ENCODE results near the gene SPAG16. TPM values are rescaled to one million over a fixed set of nuclear protein-coding genes. Genes with fewer than 3 reads are reported as not detected.

Gene SPAG16
- total RNA-seq, 1 experiment from 2014 or later = 17.3 TPM

DNA sequence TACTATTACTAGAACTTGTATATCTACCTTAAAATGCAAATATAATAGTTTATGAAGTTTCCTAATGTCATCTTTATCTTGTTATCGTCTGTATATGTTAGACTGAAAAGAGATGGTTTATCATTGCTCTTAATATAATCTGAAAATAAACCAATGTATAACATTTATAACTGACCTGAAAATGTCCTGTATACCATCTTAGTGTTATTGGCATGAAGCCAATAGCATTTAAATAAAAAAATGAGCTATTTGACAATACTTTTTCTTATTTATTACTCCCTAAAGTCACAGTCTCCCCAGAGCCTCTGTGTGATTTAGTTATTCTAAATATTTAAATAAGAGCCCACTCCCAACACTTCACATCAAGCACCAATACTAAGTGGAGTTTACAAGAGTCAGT, 1128.4 kb downstream of the SPAG16 start:
- Mint-ChIP-seq H3K36me3 (ENCODE audit: insufficient read depth in 1 of 3, low read depth in 3 of 3) (no peaks in the 10 kb centered on the region), H3K9me3 (no peaks in the 10 kb centered on the region), H3K4me3 (no peak overlapping the region), H3K27ac (no peak overlapping the region), H3K27me3 (ENCODE audit: low read depth) (peaks cover 12% of the 10 kb centered on the region; the same call in 1 of the 2 replicates), H3K4me1 (peaks cover 0 to 3% of the 10 kb centered on the region in 2 experiments; a peak in 1 of 4 replicates)
- H3K18ac ChIP-seq (ENCODE audit: insufficient read length, low read depth, low read length) = no peak overlapping the region
- no peak overlapping the region for H3K56ac ChIP-seq (ENCODE audit: insufficient read length, low read depth, low read length)
- no peak overlapping the region for H3K23ac ChIP-seq (ENCODE audit: insufficient read length, low read depth, low read length)
- H3K4me1 ChIP-seq (ENCODE audit: insufficient read depth, low read length) = no peaks in the 10 kb centered on the region
- H3T11ph ChIP-seq (ENCODE audit: low read length) = no peak overlapping the region
- H2AK5ac ChIP-seq (ENCODE audit: insufficient read length, low read length) = no peak overlapping the region
- no peak overlapping the region for H3K14ac ChIP-seq (ENCODE audit: insufficient read depth, low read length)
- no peaks in the 10 kb centered on the region for H3K27me3 ChIP-seq (ENCODE audit: insufficient read depth, low read length)
- TF ChIP-seq CTCF (conservative IDR thresholded peaks at IDR 0.05) = no peak
- no peak for DNase-seq
- H4K20me1 ChIP-seq (ENCODE audit: control insufficient read depth, insufficient read depth, insufficient read length) = no peaks in the 10 kb centered on the region
- H4K8ac ChIP-seq (replicated peaks; ENCODE audit: insufficient read length, low read depth, low read length) = no peak overlapping the region
- H3K79me1 ChIP-seq (ENCODE audit: insufficient read depth, low read depth, low read length, poor library complexity, severe bottlenecking) = no peaks in the 10 kb centered on the region
- H4K5ac ChIP-seq (ENCODE audit: insufficient read length, low read depth, low read length) = no peak overlapping the region
- H3K27ac ChIP-seq (ENCODE audit: insufficient read length, low read depth, low read length) = no peak overlapping the region
- no peak overlapping the region for H2BK15ac ChIP-seq (ENCODE audit: low read depth, low read length)
- no peak overlapping the region for H2BK120ac ChIP-seq (ENCODE audit: low read depth, low read length, poor library complexity, severe bottlenecking)
- H3K4ac ChIP-seq (ENCODE audit: low read depth, low read length) = no peak overlapping the region
- no CpG with 5 or more reads among the region's 1 CpG for WGBS (ENCODE audit: extremely low coverage, insufficient read length, low lambda C conversion rate)
- H2BK12ac ChIP-seq (ENCODE audit: insufficient read length, low read depth, low read length) = no peak overlapping the region
- no peak overlapping the region for H3K9ac ChIP-seq (ENCODE audit: extremely low read depth, insufficient read length, low read length)
- H3K4me2 ChIP-seq (ENCODE audit: insufficient read depth, insufficient read length, low read length) = no peak overlapping the region
- H3K23me2 ChIP-seq (ENCODE audit: insufficient read length, low read depth, low read length, poor library complexity, severe bottlenecking) = no peaks in the 10 kb centered on the region
- no peaks in the 10 kb centered on the region for H3K9me3 ChIP-seq (ENCODE audit: control insufficient read depth, low read depth, low read length)
- H2AFZ ChIP-seq (ENCODE audit: low read length) = no peak overlapping the region
- H3K79me2 ChIP-seq (ENCODE audit: insufficient read depth, low read length) = no peaks in the 10 kb centered on the region
- H2BK20ac ChIP-seq (ENCODE audit: low read depth, low read length, poor library complexity, severe bottlenecking) = no peak overlapping the region
- H4K91ac ChIP-seq (ENCODE audit: insufficient read length, low read depth, low read length) = no peak overlapping the region
- H2BK5ac ChIP-seq (ENCODE audit: insufficient read length, low read length) = no peak overlapping the region

Measured in H9 (cell line).